Measurements from ENCODE around the gene ZNF497.
A peak's percentile ranks its signal among the peaks of the same experiment; 100 is the strongest.
"Not testable (repeated sequence)": the region's sequence is repeated elsewhere in the genome, so short reads cannot be mapped to it uniquely, and the experiment has no call there.

The ZNF497 gene

GRCh38 chr19:58366585-58367430 lies 4.3 kb upstream of the ZNF497 start:
- no peak for DNase-seq

GRCh38 chr19:58364146-58364545 lies 1.6 kb upstream of the ZNF497 start:
- DNase-seq, result no peak

- peak; percentile 51 for DNase-seq
Observed at GRCh38 chr19:58361900-58362271, 665 bp downstream of the ZNF497 start.

GRCh38 chr19:58357481-58358145 lies 4.9 kb downstream of the ZNF497 start:
- DNase-seq, result no peak

GRCh38 chr19:58356766-58357480 lies 5.6 kb downstream of the ZNF497 start:
- peak; percentile 12 for DNase-seq

- peak; percentile 25 for DNase-seq
Observed at GRCh38 chr19:58355908-58356765, 6.4 kb downstream of the ZNF497 start.

GRCh38 chr19:58355215-58355796 lies 7.2 kb downstream of the ZNF497 start:
- no peak for DNase-seq

- no peak for DNase-seq
Observed at GRCh38 chr19:58354478-58355030, 8.0 kb downstream of the ZNF497 start.

GRCh38 chr19:58353717-58354477 lies 8.7 kb downstream of the ZNF497 start:
- DNase-seq, result no peak

- DNase-seq, result no peak
Observed at GRCh38 chr19:58352760-58353671, 9.5 kb downstream of the ZNF497 start, which contains the start of gene A1BG. TSS of gene A1BG (minus strand) at chr19:58353492. CDS start at chr19:58353437, 55 bp downstream.

GRCh38 chr19:58351990-58352755 lies 10.4 kb downstream of the ZNF497 start:
- no peak for DNase-seq

GRCh38 chr19:58351558-58351878 lies 11.0 kb downstream of the ZNF497 start:
- DNase-seq, result no peak

GRCh38 chr19:58350871-58351557 lies 11.5 kb downstream of the ZNF497 start:
- DNase-seq, result no peak

GRCh38 chr19:58350001-58350861 lies 12.3 kb downstream of the ZNF497 start:
- DNase-seq, result no peak

- no peak for DNase-seq
Observed at GRCh38 chr19:58349590-58349989, 13.0 kb downstream of the ZNF497 start.

- DNase-seq, result not testable (repeated sequence)
Observed at GRCh38 chr19:58348080-58348479, 14.5 kb downstream of the ZNF497 start.
